ENCODE results near the gene HECTD4.
"Not testable (repeated sequence)": the region's sequence is repeated elsewhere in the genome, so short reads cannot be mapped to it uniquely, and the experiment has no call there.

The HECTD4 gene

GRCh38 chr12:112170971-112171596 lies 211.1 kb downstream of the HECTD4 start:
- no peak for DNase-seq

- no peak for DNase-seq
Measured at GRCh38 chr12:112170376-112170775, 211.9 kb downstream of the HECTD4 start.

GRCh38 chr12:112169966-112170365 lies 212.3 kb downstream of the HECTD4 start:
- DNase-seq, result no peak

DNA sequence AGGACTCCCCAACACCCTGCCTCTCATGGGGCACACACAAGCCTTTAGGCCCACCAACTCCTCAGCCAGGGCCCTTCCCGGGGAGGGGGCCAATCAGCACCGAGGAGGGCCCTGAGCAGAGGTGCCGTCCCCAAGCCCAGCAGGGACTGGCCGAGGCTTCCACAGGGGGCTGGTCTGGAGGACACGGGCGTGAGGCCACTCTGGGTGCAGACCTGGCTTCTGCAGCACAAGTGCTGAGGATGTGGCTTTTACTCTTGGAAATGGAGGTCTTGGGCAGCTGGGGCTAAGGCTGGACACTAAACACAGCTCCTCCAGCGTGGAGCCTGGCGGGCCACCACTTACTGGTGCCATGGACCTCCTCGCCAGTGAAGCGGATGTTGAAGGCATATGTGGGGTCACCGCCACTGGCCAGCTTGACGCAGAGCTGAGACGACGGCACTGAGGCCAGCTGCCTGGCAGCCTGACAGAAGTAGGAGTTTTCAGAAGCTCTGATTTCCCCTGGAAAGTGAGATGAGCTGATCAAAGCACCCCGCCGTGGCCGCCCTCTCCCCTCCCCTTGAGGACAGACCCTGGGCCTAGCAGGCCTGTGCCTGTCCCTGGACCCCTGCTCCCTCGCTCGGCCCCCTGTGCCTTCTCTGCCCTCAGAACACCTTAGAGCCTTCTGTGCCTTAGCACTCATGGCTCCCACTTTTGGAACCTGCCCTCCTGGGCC lies 212.9 kb downstream of the HECTD4 start:
- no peak for DNase-seq

DNA sequence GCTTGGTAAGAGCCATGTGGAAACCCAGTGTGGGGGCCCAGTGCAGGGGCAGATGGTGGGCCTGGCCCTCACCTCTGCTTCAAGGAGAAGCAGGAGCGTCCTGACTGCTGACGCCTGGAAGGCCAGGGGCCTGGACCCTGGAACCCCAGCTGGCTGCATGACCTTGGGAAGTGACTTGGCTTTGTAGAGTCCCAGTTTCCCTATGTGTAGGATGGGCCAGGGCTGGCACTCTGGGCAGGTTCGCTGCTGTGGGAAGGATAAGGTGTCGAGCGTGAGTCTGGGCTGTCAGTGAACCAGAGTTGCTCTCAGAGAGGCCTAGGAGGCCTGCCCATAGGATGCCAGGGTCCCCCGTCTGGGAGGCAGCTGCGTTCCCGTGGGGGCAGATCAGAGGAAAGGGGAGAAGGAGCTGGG lies 213.7 kb downstream of the HECTD4 start:
- DNase-seq, result no peak

DNA sequence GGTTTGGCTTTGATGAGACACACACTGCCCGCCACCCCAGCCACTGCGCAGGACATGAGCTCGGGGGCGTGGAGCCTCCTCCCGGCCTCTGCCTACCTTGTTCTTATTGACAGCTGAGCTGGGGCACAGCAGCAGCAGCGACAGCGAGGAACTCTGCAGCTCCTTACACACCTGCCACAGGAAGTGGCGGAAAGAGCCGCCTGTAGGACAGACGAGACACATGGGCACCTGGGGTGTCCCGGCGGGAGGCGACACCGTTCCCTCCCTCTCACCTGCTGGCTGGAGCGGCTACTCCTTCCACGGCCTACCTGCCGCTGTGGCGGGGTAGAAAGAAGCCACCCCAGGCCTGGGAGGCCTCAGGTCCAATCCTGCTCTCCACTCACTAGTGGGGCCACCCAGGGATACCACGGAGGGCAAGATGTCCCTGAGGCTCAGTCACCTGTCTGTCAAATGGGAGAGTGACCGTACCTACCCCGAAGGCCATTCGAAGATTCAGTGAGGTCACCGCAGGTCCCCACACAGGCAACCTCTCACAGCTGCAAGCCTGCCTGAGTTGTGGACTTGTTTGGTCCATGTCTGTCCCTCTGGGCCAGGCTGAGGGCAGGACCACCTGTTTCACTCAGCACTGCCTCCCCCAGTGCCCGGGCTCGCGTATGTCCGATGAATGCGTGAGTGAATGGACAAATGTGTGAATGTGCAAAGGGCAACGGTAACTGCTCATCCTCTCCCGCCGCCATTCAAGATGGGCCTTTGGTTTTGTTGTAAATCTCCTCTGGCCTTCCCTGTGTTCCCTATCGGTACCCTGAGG lies 214.3 kb downstream of the HECTD4 start:
- DNase-seq, result no peak

- no peak for DNase-seq
Measured at GRCh38 chr12:112167031-112167461, 215.2 kb downstream of the HECTD4 start.

DNA sequence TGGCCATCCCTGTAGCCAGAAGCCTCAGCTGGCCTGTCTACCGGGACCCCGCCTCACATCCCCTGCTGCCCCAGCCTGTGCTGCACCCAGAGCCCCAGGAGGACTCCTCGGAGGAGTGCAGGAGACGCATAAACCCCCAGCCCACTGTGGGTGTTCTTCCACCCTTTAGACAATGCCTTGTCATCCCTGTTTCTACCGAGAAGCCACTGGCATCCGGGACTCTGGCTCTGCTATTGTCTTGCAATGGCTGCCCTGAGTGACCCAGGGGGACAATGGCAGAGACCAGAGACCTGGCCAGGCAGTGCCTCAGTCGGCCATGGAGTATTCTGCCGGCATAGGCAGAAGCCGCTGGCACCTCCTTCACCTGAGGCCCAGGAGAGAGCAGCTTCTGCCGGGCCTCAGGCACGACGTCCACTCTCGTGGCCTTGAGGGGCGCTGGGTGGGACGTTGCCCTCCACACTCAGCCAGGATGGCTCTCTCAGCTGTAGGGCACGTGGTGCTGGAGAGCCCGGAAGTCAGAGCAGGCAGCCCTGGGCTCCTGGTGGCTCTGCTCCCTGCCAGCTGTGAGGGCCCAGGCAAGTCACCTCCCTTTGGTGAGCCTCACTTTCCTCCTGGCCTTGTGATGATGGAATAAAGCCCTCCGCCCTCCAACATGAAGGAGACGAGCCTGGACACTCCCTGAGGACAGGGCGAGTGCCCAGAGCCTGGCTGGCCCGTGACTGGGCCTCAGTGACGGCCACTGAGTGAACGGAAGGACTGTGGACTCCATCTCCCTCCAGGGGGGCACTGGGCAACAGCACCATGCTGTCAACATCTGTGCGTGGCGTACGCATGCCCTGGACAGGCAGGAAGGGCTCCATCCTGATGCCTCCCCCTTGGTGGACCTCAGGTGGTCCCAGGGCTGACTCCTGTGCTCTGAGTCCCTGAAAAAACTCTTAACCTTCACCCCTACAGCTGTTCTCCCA lies 215.9 kb downstream of the HECTD4 start:
- no peak for DNase-seq

DNA sequence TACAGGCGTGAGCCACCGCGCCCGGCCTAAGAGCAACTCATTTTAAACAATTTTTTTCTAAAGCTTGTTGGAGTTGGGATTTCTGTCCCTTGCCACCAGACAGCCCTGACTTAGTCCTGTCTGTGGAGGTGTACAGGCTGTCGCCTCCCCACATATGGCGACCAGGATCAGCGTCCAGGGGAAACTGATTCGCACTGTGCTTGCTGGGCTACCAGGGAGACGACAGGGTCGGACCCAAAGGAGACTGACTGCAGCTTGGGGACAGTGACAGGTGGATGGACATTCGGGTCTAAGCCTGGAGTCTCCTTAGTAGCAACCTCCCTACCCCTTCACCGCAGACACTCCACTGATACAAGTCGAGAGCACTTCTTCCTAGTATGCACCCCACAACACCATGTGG lies 216.6 kb downstream of the HECTD4 start:
- no peak for DNase-seq

DNA sequence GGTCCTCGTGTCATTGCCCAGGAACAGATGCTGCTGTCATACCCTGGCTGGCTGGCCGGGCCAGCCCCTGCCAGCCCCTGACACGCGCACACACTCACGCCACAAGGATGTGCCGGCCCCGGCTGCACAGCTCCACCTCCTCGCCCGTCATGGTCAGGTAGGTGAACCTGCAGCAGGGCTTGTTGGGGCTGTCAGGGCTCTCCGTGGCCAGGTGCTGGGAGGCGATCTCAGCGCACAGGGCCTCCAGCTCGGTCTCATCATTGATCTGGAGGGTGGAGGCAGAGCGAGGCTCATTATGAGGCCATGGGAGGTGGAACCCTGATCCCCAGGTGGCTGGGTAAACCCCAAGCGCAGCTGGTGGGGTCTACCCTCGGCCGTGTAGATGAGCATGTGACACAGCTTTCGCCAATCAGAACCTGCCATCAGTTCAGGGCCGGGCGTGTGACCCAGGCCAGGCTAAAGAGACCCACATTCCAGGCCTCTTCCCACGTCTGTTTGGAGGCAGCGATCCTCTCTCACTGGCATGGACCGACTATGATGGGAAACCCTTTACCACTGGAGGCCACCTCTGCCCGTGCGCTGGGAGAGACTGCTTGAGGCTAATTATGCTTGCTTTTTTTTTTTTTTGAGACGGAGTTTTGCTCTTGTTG lies 218.1 kb downstream of the HECTD4 start:
- no peak for DNase-seq

DNA sequence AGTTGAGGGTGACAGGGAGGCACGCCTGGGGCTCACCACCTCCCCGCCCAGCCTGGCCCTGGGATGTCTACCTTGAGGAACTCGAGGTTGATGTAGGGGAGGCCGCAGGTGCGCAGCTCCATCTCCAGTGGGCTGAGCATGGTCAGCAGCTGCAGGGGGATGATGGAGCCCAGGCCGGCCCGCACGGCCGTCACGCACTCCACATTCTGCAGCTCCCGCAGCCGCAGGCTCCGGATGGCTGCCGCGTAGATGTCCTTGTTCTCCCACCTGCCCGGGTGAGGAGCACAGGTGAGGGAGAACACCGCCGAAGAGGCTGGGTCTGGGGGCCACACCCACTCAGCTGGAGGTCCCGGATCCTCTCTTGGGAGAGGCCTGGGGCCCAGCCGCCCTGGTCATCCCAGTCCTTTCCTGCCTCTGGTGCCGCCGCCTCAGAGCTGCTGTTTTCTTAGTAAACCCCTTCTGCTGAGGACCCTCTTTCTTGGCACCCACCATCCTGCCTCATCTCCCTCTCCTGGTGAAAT lies 218.7 kb downstream of the HECTD4 start:
- no peak for DNase-seq

GRCh38 chr12:112163056-112163455 lies 219.2 kb downstream of the HECTD4 start:
- DNase-seq, result no peak

GRCh38 chr12:112162241-112162790 lies 219.9 kb downstream of the HECTD4 start:
- no peak for DNase-seq

DNA sequence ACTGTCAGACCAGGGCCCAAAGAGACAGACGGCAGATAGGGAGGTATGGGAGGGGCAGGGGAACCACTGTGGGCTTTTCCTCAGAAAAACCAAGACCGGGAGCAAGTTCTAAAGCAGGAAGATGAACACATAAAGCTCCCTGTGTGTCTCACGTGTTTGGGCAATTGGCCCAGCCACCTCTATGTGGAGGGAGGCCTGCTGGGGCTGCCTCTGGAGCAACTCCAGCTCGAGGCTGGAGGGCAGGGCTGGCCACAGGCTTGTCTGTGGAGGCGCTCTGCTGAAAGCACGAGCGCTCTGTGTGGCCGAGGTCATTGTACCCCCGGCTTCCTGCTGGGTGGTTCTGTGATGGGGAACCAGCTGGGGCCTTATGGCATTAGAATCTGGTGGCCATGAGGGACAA lies 220.5 kb downstream of the HECTD4 start:
- no peak for DNase-seq

- DNase-seq, result no peak
Measured at GRCh38 chr12:112160611-112161010, 221.6 kb downstream of the HECTD4 start.

DNA sequence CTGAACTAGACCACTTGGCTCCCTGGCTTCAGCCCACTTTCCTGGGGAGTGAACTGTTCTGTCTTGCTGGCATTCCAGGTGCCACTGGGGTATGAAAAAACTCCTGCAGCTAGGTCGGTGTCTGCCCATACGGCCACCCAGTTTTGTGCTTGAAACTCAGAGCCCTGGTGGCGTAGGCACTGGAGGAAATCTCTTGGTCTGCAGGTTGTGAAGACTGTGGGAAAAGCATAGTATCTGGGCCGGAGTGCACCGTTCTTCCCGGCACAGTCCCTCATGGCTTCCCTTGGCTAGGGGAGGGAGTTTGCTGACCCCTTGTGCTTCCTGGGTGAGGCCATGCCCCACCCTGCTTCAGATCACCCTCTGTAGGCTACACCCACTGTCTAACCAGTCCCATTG lies 223.1 kb downstream of the HECTD4 start:
- DNase-seq, result no peak

DNA sequence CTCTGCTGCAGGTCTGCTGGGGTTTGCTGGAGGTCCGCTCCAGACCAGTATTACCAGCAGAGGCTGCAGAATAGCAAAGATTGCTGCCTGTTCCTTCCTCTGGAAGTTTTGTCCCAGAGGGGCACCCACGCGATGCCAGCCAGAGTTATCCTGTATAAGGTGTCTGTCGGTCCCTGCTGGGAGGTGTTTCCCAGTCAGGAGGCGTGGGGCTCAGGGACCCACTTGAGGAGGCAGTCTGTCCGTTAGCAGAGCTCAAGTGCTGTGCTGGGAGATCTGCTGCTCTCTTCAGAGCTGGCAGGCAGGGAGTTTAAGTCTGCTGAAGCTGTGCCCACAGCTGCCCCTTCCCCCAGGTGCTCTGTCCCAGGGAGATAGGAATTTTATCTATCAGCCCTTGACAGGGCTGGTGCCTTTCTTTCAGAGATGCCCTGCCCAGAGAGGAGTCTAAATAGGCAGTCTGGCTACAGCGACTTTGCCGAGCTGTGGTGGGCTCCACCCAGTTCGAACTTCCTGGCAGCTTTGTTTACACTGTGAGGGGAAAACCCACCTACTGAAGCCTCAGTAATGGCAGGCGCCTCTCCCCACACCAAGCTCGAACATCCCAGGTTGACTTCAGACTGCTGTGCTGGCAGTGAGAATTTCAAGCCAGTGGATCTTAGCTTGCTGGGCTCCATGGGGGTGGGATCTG lies 223.6 kb downstream of the HECTD4 start:
- DNase-seq, result not testable (repeated sequence)

DNA sequence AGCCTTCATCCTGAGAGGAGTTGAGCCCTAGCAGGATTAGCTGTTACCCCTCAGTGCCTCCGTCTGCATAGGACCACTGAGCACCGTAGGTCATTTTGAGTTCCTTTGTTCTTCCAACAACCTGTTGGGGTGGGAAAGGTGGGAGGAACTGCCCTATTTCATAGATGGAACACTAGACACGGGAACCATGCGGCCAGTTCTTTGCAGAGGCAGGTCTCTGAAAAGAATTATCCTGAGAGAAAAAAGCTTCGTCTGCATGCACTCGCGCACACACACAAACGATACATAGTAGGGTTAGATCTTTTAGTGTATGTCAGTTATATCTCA lies 228.4 kb downstream of the HECTD4 start:
- DNase-seq, result no peak

DNA sequence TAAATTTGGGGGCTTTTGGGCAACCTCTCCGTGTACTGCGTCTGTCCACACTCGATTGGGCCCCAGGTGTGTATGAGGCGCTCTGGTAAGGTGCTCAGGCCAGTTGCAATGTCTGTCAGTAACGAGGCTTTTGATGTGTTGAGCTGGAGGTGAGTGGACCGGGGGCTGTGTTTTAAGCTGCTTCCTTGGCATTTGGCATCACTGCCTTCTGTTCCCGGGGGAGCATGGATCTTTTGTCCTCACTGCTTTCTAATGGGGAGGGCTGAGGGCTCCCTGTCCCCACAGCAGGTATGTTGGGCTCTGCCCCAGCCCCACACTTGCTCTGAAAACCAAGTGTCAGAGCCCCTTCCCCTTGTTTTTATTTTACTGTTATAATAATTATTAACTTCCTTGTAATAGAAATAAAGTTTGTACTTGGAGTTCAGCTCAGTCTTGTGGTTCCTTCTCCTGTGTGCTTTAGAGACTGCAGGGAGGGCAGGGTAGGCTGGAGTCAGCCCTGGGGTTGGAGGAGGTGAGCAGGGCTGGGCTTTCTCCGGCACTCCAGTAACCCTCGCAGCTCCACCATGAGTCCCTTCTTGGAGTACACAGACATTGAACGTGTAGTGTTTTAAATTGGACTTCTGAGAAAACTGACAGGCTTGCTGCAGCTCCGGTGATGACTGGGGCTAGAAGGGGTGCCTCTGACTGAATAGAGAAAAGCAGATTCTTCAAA lies 228.9 kb downstream of the HECTD4 start:
- DNase-seq, result no peak

- DNase-seq, result no peak
Measured at GRCh38 chr12:112151766-112152541, 230.3 kb downstream of the HECTD4 start.
